HepG2 (cell line): ENCODE results near the gene FER1L5. TPM values are rescaled to one million over a fixed set of nuclear protein-coding genes. Genes with fewer than 3 reads are reported as not detected.

Experiments used
- ATAC-seq: fragments of 200-7000 bp; cut with Tn5 transposase; 3 replicates; pipeline ENCODE4 v1.9.1; 2020; ENCODE audit warnings: mild to moderate bottlenecking, moderate library complexity
- BruUV-seq: library from RNA; stranded (reverse); fragments of 400-500 nt; replicated peaks from 2 replicates; lab custom pipeline; 2021; lab: Mats Ljungman, UMichigan
- CTCF ChIA-PET: fragments of 300-600 bp; formaldehyde crosslinking; extraction: SDS; loops from one replicate; lab custom pipeline; 2021; ENCODE audit warnings: low total read pairs, inconsistent platforms, low intra/inter-chr PET ratio; lab: Yijun Ruan, JAX
- POLR2A ChIA-PET: fragments of 350-600 bp; sonication (Branson Sonifier 250); formaldehyde crosslinking; loops from one replicate; lab custom pipeline; 2020; ENCODE audit warnings: antibody characterized with exemption, inconsistent platforms; lab: Yijun Ruan, JAX
- DNase-seq: peaks from one replicate; pipeline ENCODE4 v3.0.0-alpha.2; 2015; ENCODE audit warnings: low spot score
- FAIRE-seq: peaks from 3 replicates; lab custom pipeline; 2011; peaks lifted over from hg19 to GRCh38; lab: Jason Lieb, UNC
- H2AFZ ChIP-seq: one replicate; pipeline ENCODE4 v1.6.1; 2011; ENCODE audit warnings: low read length, inconsistent platforms
- H3K27ac ChIP-seq: fragments of 300-600 bp; 3 replicates; pipeline ENCODE4 v1.8.0; 2011; ENCODE audit warnings: mixed run types, mild to moderate bottlenecking, mixed read lengths, low read length, inconsistent platforms; ENCODE audit not compliant: insufficient read depth; ENCODE audit errors: extremely low read length
- H3K27me3 ChIP-seq, 2 experiments: fragments of 200-600 bp in 1 of 2; 2 replicates in 1 of 2; 3 replicates in 1 of 2; pipeline versions ENCODE4 v1.6.0 to v1.8.0; 2011; ENCODE audit warnings: low read length in 2 of 2, mild to moderate bottlenecking in 2 of 2, moderate library complexity in 2 of 2, inconsistent platforms in 1 of 2; ENCODE audit not compliant: insufficient read depth in 2 of 2, control insufficient read depth in 1 of 2
- H3K36me3 ChIP-seq, 2 experiments: fragments of 200-600 bp in 1 of 2; replicated peaks in 1 of 2; 2 replicates in 1 of 2; 3 replicates in 1 of 2; pipeline versions ENCODE4 v1.5.1 to v1.8.0; 2011; ENCODE audit warnings: low read length in 2 of 2, inconsistent platforms in 1 of 2; ENCODE audit not compliant: insufficient read depth in 2 of 2, control insufficient read depth in 1 of 2
- H3K4me1 ChIP-seq: 2 replicates; pipeline ENCODE4 v1.5.1; 2012; ENCODE audit warnings: low read length, inconsistent platforms; ENCODE audit not compliant: insufficient read depth
- H3K4me2 ChIP-seq: 2 replicates; pipeline ENCODE4 v1.6.0; 2011; ENCODE audit warnings: low read depth, low read length, inconsistent platforms
- H3K4me3 ChIP-seq, 3 experiments: fragments of 200-600 bp in 1 of 3; sonication (generic), shearing (Covaris generic) in 1 of 3; replicated peaks in 1 of 3; 2 replicates each; pipeline ENCODE4 v1.5.1; 2011 to 2016; ENCODE audit warnings: low read length in 3 of 3, inconsistent platforms in 2 of 3, low read depth in 2 of 3, mild to moderate bottlenecking in 2 of 3, control low read depth in 1 of 3, mixed read lengths in 1 of 3; ENCODE audit not compliant: insufficient read depth in 1 of 3
- H3K79me2 ChIP-seq: one replicate; pipeline ENCODE4 v1.6.1; 2011; ENCODE audit warnings: low read length, inconsistent platforms; ENCODE audit not compliant: insufficient read depth
- H3K9ac ChIP-seq: 2 replicates; pipeline ENCODE4 v1.6.0; 2011; ENCODE audit warnings: mild to moderate bottlenecking, low read depth, low read length, inconsistent platforms; ENCODE audit not compliant: insufficient read depth
- H3K9me3 ChIP-seq: 2 replicates; pipeline ENCODE4 v1.5.1; 2012; ENCODE audit warnings: mild to moderate bottlenecking, low read length
- H4K20me1 ChIP-seq: 2 replicates; pipeline ENCODE4 v1.6.0; 2011; ENCODE audit warnings: inconsistent platforms, mild to moderate bottlenecking, low read length, moderate library complexity; ENCODE audit not compliant: insufficient read depth
- BHLHE40 ChIP-seq: IDR thresholded peaks from 2 replicates; pipeline ENCODE4 v1.6.1; 2011; ENCODE audit warnings: low read length, improper control_type of control experiment
- ERF ChIP-seq: IDR thresholded peaks from 2 replicates; pipeline ENCODE4 v1.6.1; 2018; ENCODE audit warnings: missing biosample characterization, missing genetic modification reagents
- FOXO1 ChIP-seq: sonication (generic); formaldehyde crosslinking; IDR thresholded peaks from 2 replicates; pipeline ENCODE4 v1.4.0; 2020; ENCODE audit warnings: missing genetic modification reagents
- JUND ChIP-seq: sonication (generic); formaldehyde crosslinking; IDR thresholded peaks from 2 replicates; pipeline ENCODE4 v1.8.0; 2022; ENCODE audit warnings: mild to moderate bottlenecking, missing genetic modification reagents
- NFKBIZ ChIP-seq: IDR thresholded peaks from 2 replicates; pipeline ENCODE4 v1.6.1; 2018; ENCODE audit warnings: missing genetic modification reagents, missing compliant biosample characterization
- RFXANK ChIP-seq: IDR thresholded peaks from 2 replicates; pipeline ENCODE4 v1.6.1; 2016
- YEATS4 ChIP-seq: sonication (generic); formaldehyde crosslinking; IDR thresholded peaks from 2 replicates; pipeline ENCODE4 v1.4.0; 2020; ENCODE audit warnings: missing genetic modification reagents, borderline replicate concordance
- ZFP36L2 ChIP-seq: sonication (generic); formaldehyde crosslinking; IDR thresholded peaks from 2 replicates; pipeline ENCODE4 v1.4.0; 2020; ENCODE audit warnings: missing genetic modification reagents
- ZNF136 ChIP-seq: sonication (generic); formaldehyde crosslinking; IDR thresholded peaks from 2 replicates; pipeline ENCODE4 v1.8.1; 2022; ENCODE audit warnings: low read depth, mild to moderate bottlenecking, moderate library complexity, missing genetic modification reagents
- ZNF224 ChIP-seq: sonication (generic); formaldehyde crosslinking; IDR thresholded peaks from 2 replicates; pipeline ENCODE4 v1.5.0; 2020; ENCODE audit warnings: mild to moderate bottlenecking, missing genetic modification reagents
- ZNF24 ChIP-seq: fragments of 450-650 bp; IDR thresholded peaks from 2 replicates; pipeline ENCODE4 v1.6.1; 2017; ENCODE audit warnings: antibody characterized with exemption, mild to moderate bottlenecking
- ZNF543 ChIP-seq: sonication (generic); formaldehyde crosslinking; IDR thresholded peaks from 2 replicates; pipeline ENCODE4 v1.4.0; 2020; ENCODE audit warnings: mild to moderate bottlenecking, missing genetic modification reagents
- ZNF720 ChIP-seq: sonication (generic); formaldehyde crosslinking; IDR thresholded peaks from 2 replicates; pipeline ENCODE4 v1.4.0; 2020; ENCODE audit warnings: missing genetic modification reagents
- ZSCAN21 ChIP-seq: sonication (generic); formaldehyde crosslinking; IDR thresholded peaks from 2 replicates; pipeline ENCODE4 v1.8.0; 2022; ENCODE audit warnings: mild to moderate bottlenecking, missing genetic modification reagents, moderate library complexity, borderline replicate concordance
- WGBS: methylation state at CpG from one replicate; pipeline ENCODE4 v1.1.6; 2017; ENCODE audit warnings: low lambda C conversion rate; 5-methylcytosine and 5-hydroxymethylcytosine counted together
- in situ Hi-C: cut with HindIII; loops from 2 replicates; pipeline ENCODE4 v1.10.0; 2017; ENCODE audit warnings: low pct_unique_long_range_greater_than_20kb; ENCODE audit not compliant: extremely low pct_ligation_motif_present
- intact Hi-C: fragments of 100-400 bp; cut with micrococcal nuclease; formaldehyde crosslinking; loops from one replicate; pipeline ENCODE4 v1.10.0; 2022; ENCODE audit not compliant: unreplicated experiment
- polyA plus RNA-seq, 8 experiments: library from polyadenylated mRNA; depleted of rRNA in 3 of 8; stranded (reverse) in 7 of 8; unstranded in 1 of 8; fragments of >200 nt; fragmentation: Illumina TruSeq in 4 of 8; extraction: Trizol in 4 of 8; gene quantifications; 2 replicates each; pipeline versions ENCODE4 v1.2.1 to v1.2.3, GENCODE V29; 2011 to 2016; ENCODE audit warnings: low read depth in 4 of 8, missing spikeins in 1 of 8, mixed read lengths in 1 of 8; ENCODE audit not compliant: insufficient read depth in 1 of 8
- total RNA-seq, 5 experiments: library from RNA; depleted of rRNA; stranded (reverse); fragments of >200 nt; fragmentation: Illumina TruSeq; extraction: Trizol; gene quantifications; 2 replicates each; pipeline ENCODE4 v1.2.3, GENCODE V29; 2016; ENCODE audit warnings: low read depth in 1 of 5
- TF ChIP-seq, protein P1 (sequence below): sonication (generic); formaldehyde crosslinking; IDR thresholded peaks from 2 replicates; pipeline ENCODE4 v1.9.0; 2022; ENCODE audit warnings: missing genetic modification reagents, mild to moderate bottlenecking, borderline replicate concordance
- TF ChIP-seq, protein P2 (sequence below): sonication (generic); formaldehyde crosslinking; IDR thresholded peaks from 2 replicates; pipeline ENCODE4 v1.8.1; 2023; ENCODE audit warnings: missing genetic modification reagents, mild to moderate bottlenecking, borderline replicate concordance
- TF ChIP-seq, protein P3 (sequence below): sonication (generic); formaldehyde crosslinking; IDR thresholded peaks from 2 replicates; pipeline ENCODE4 v1.4.0; 2020; ENCODE audit warnings: mild to moderate bottlenecking, low read depth, missing genetic modification reagents
- TF ChIP-seq, protein P4 (sequence below): sonication (generic); formaldehyde crosslinking; IDR thresholded peaks from 2 replicates; pipeline ENCODE4 v1.4.0; 2020; ENCODE audit warnings: missing genetic modification reagents

FER1L5 gene
- total and polyA plus RNA-seq, 2 of the 13 experiments (the other 11 are each of a cell fraction or from before 2014, with no cell fraction given), result 0.02 to 0.08 TPM

DNA sequence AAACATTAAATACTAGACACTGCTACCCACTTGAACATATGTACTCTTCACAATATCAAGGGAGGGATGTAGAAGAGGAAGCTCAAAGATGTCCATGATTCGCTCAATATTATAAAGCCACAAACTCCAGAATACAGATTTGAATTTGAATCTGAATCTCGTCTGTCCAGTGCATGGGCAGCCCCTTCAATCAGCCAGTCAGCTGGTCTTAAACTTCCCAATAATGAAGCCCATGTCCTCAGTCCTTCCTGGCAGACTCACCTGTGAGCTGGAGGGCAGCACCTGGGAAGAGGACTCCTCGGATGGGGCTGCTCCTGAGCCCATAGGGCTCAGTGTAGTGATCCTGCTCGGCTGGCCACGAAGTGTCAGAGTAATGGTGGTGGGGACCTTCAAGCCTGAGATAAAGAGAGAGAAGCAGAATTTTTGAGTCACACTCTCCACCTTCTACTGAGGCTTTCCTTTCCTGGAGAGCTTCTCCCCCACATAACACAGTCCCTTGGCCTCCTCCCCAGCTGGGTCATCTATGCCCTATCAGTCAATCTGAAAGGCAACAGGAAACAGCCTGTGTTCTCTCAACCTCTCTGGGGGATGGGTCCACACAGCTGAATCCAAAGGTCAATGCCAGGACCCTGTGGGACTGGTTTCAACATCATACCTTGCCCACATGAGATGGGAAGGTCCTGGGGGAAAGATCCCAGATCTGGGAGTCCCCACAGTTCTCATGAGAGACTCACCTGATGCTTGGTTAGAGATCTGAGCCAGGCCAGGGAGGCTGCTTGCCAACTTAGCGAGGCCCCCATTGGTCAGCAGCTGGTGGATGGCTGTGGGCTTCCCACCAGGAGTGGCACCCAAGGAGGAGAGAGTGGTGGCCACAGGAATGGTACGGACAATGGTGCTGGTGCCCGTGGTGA, 40.9 kb upstream of the FER1L5 start:
- FAIRE-seq, result peak; percentile 93
- intact Hi-C loops, result loop anchor here (5.0 to 10.0 kb wide), 6 partner anchors 36 to 351 kb away; partner anchors contain the start of genes CNNM3, CNNM4 and KANSL3
- peak overlapping the region; percentile 67 for H3K27ac ChIP-seq
- peak; percentile 92 for TF ChIP-seq FOXO1
- no peak for TF ChIP-seq ZNF24
- TF ChIP-seq, protein P1, sequence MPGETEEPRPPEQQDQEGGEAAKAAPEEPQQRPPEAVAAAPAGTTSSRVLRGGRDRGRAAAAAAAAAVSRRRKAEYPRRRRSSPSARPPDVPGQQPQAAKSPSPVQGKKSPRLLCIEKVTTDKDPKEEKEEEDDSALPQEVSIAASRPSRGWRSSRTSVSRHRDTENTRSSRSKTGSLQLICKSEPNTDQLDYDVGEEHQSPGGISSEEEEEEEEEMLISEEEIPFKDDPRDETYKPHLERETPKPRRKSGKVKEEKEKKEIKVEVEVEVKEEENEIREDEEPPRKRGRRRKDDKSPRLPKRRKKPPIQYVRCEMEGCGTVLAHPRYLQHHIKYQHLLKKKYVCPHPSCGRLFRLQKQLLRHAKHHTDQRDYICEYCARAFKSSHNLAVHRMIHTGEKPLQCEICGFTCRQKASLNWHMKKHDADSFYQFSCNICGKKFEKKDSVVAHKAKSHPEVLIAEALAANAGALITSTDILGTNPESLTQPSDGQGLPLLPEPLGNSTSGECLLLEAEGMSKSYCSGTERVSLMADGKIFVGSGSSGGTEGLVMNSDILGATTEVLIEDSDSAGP (CRISPR knock-in tag), result peak; percentile 58
- TF ChIP-seq ZFP36L2 (CRISPR knock-in tag), result no peak
- 0 out of 2 replicates have a peak, but pooled peaks have one; percentile 31 for TF ChIP-seq JUND (CRISPR knock-in tag)
- TF ChIP-seq, protein P2, sequence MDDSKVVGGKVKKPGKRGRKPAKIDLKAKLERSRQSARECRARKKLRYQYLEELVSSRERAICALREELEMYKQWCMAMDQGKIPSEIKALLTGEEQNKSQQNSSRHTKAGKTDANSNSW, result no peak
- TF ChIP-seq ZSCAN21 (CRISPR knock-in tag), result no peak; the same call in 1 of the 2 replicates
- no peak for TF ChIP-seq RFXANK (CRISPR knock-in tag)
- TF ChIP-seq ERF (CRISPR knock-in tag), result peak; percentile 93
- no peak for TF ChIP-seq ZNF720
- TF ChIP-seq, protein P3, sequence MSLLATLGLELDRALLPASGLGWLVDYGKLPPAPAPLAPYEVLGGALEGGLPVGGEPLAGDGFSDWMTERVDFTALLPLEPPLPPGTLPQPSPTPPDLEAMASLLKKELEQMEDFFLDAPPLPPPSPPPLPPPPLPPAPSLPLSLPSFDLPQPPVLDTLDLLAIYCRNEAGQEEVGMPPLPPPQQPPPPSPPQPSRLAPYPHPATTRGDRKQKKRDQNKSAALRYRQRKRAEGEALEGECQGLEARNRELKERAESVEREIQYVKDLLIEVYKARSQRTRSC, result no peak
- TF ChIP-seq ZNF136, result no peak; the same call in 1 of the 2 replicates
- TF ChIP-seq NFKBIZ (CRISPR knock-in tag), result peak; percentile 74; the same call in 1 of the 2 replicates
- peak; percentile 61; the same call in 1 of the 2 replicates for TF ChIP-seq ZNF543 (CRISPR knock-in tag)
- no peak for TF ChIP-seq BHLHE40
- TF ChIP-seq ZNF224 (CRISPR knock-in tag), result no peak
- TF ChIP-seq, protein P4, sequence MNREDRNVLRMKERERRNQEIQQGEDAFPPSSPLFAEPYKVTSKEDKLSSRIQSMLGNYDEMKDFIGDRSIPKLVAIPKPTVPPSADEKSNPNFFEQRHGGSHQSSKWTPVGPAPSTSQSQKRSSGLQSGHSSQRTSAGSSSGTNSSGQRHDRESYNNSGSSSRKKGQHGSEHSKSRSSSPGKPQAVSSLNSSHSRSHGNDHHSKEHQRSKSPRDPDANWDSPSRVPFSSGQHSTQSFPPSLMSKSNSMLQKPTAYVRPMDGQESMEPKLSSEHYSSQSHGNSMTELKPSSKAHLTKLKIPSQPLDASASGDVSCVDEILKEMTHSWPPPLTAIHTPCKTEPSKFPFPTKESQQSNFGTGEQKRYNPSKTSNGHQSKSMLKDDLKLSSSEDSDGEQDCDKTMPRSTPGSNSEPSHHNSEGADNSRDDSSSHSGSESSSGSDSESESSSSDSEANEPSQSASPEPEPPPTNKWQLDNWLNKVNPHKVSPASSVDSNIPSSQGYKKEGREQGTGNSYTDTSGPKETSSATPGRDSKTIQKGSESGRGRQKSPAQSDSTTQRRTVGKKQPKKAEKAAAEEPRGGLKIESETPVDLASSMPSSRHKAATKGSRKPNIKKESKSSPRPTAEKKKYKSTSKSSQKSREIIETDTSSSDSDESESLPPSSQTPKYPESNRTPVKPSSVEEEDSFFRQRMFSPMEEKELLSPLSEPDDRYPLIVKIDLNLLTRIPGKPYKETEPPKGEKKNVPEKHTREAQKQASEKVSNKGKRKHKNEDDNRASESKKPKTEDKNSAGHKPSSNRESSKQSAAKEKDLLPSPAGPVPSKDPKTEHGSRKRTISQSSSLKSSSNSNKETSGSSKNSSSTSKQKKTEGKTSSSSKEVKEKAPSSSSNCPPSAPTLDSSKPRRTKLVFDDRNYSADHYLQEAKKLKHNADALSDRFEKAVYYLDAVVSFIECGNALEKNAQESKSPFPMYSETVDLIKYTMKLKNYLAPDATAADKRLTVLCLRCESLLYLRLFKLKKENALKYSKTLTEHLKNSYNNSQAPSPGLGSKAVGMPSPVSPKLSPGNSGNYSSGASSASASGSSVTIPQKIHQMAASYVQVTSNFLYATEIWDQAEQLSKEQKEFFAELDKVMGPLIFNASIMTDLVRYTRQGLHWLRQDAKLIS (CRISPR knock-in tag), result no peak
- TF ChIP-seq YEATS4 (CRISPR knock-in tag), result peak; percentile 84; the same call in 1 of the 2 replicates

More for the DNA sequence above, 40.9 kb upstream of the FER1L5 start:
- H2AFZ ChIP-seq, result no peak overlapping the region
- H3K9me3 ChIP-seq, result no peaks in the 10 kb centered on the region
- peaks cover 44 to 86% of the 10 kb centered on the region in 2 experiments for H3K36me3 ChIP-seq
- peak; percentile 94 for ATAC-seq
- DNase-seq, result peak; percentile 96
- H3K4me1 ChIP-seq, result peaks cover 34% of the 10 kb centered on the region
- H3K79me2 ChIP-seq, result no peaks in the 10 kb centered on the region
- in situ Hi-C loops, result no loop called here
- no peaks in the 10 kb centered on the region for H3K27me3 ChIP-seq
- peak overlapping the region; percentile 47 for H3K4me2 ChIP-seq
- whole genome bisulfite sequencing, result 82% methylated on average over 8 of the region's 8 CpGs
- ChIA-PET CTCF (no interaction called here), POLR2A (interaction anchor here (0.8 to 2.0 kb wide), 8 partner anchors 9 to 256 kb away, joined by 3 to 5 read pairs (median 4); partner anchors contain the start of genes ANKRD39, CNNM3 and CNNM4)
- peak overlapping the region in 1 of 3 experiments; percentile 20; a peak in 1 of 6 replicates for H3K4me3 ChIP-seq
- H4K20me1 ChIP-seq, result no peaks in the 10 kb centered on the region
- BruUV-seq, result no TSS peak
- H3K9ac ChIP-seq, result no peak overlapping the region
